Endothelial cell of umbilical vein (primary cell): ENCODE data around the gene GPNMB. TPM values are rescaled to one million over a fixed set of nuclear protein-coding genes. Genes with fewer than 3 reads are reported as not detected.

Experiments
- BruUV-seq: library from RNA; stranded (reverse); fragments of 400-500 nt; replicated peaks from 2 replicates; lab custom pipeline; 2021; lab: Mats Ljungman, UMichigan
- CTCF ChIA-PET: fragments of 300-600, 350-600 bp; sonication (Branson Sonifier 250); formaldehyde crosslinking; loops from one replicate; lab custom pipeline; 2021; ENCODE audit warnings: antibody characterized with exemption, inconsistent platforms; lab: Charles Lee
- POLR2A ChIA-PET: fragments of 300-600, 350-600 bp; sonication (Branson Sonifier 250); formaldehyde crosslinking; loops from one replicate; lab custom pipeline; 2021; ENCODE audit warnings: antibody characterized with exemption, inconsistent platforms; lab: Charles Lee
- DNase-seq: peaks from one replicate; pipeline ENCODE4 v3.0.0-alpha.2; 2011; ENCODE audit warnings: low read depth, low spot score
- FAIRE-seq: peaks from 2 replicates; lab custom pipeline; 2011; peaks lifted over from hg19 to GRCh38; lab: Jason Lieb, UNC
- H2AFZ ChIP-seq: 2 replicates; pipeline ENCODE4 v1.6.0; 2012; ENCODE audit warnings: low read depth, low read length, control low read depth, inconsistent platforms
- H3K27ac ChIP-seq: 2 replicates; pipeline ENCODE4 v1.5.1; 2011; ENCODE audit warnings: low read depth, mild to moderate bottlenecking, control low read depth, low read length, moderate library complexity; ENCODE audit not compliant: insufficient read depth
- H3K27me3 ChIP-seq, 2 experiments: 2 replicates each; pipeline versions ENCODE4 v1.6.0 to v1.6.1; 2011; ENCODE audit warnings: low read length in 2 of 2, mixed read lengths in 1 of 2; ENCODE audit not compliant: control insufficient read depth in 2 of 2, insufficient read depth in 2 of 2
- H3K36me3 ChIP-seq, 2 experiments: 2 replicates in 1 of 2; 3 replicates in 1 of 2; pipeline ENCODE4 v1.5.1; 2011; ENCODE audit warnings: low read length in 2 of 2, mild to moderate bottlenecking in 1 of 2, moderate library complexity in 1 of 2; ENCODE audit not compliant: control insufficient read depth in 2 of 2, insufficient read depth in 2 of 2; ENCODE audit errors: extremely low read depth in 1 of 2
- H3K4me1 ChIP-seq: 3 replicates; pipeline ENCODE4 v1.5.1; 2011; ENCODE audit warnings: mild to moderate bottlenecking, low read length; ENCODE audit not compliant: control insufficient read depth, insufficient read depth; ENCODE audit errors: extremely low read depth
- H3K4me2 ChIP-seq: 2 replicates; pipeline ENCODE4 v1.6.1; 2011; ENCODE audit warnings: low read length, control low read depth, mixed read lengths; ENCODE audit not compliant: insufficient read depth
- H3K4me3 ChIP-seq, 3 experiments: fragments of 200-600 bp in 1 of 3; sonication (generic), shearing (Covaris generic) in 1 of 3; replicated peaks in 1 of 3; 2 replicates each; pipeline ENCODE4 v1.5.1; 2011 to 2016; ENCODE audit warnings: control low read depth in 3 of 3, low read length in 3 of 3, mild to moderate bottlenecking in 2 of 3, inconsistent platforms in 1 of 3, low read depth in 1 of 3, moderate library complexity in 1 of 3; ENCODE audit not compliant: insufficient read depth in 1 of 3
- H3K79me2 ChIP-seq: 2 replicates; pipeline ENCODE4 v1.6.0; 2012; ENCODE audit warnings: low read length, inconsistent platforms; ENCODE audit not compliant: control insufficient read depth, insufficient read depth
- H3K9ac ChIP-seq: replicated peaks from 2 replicates; pipeline ENCODE3; 2011; ENCODE audit warnings: low read length, control low read depth; ENCODE audit not compliant: insufficient read depth; ENCODE audit errors: extremely low read depth
- H3K9me1 ChIP-seq: replicated peaks from 3 replicates; pipeline ENCODE4 v1.6.0; 2011; ENCODE audit warnings: mild to moderate bottlenecking, low read length; ENCODE audit not compliant: control insufficient read depth, insufficient read depth; ENCODE audit errors: extremely low read depth
- H3K9me3 ChIP-seq: replicated peaks from 2 replicates; pipeline ENCODE4 v1.5.1; 2012; ENCODE audit warnings: low read length, inconsistent platforms; ENCODE audit not compliant: control insufficient read depth, insufficient read depth
- H4K20me1 ChIP-seq: replicated peaks from 2 replicates; pipeline ENCODE3; 2011; ENCODE audit warnings: mild to moderate bottlenecking, low read length; ENCODE audit not compliant: control insufficient read depth, insufficient read depth; ENCODE audit errors: extremely low read depth
- CTCF ChIP-seq, 2 donors: IDR thresholded peaks; 1 replicate in 1 of 2; 2 replicates in 1 of 2; pipeline ENCODE4 v1.5.1; 2011; ENCODE audit warnings: low read length in 2 of 2, mild to moderate bottlenecking in 2 of 2, moderate library complexity in 2 of 2, control low read depth in 1 of 2, inconsistent platforms in 1 of 2, low read depth in 1 of 2; ENCODE audit not compliant: insufficient read depth in 1 of 2; ENCODE audit errors: extremely low read depth in 1 of 2
- GATA2 ChIP-seq: IDR thresholded peaks from 2 replicates; pipeline ENCODE4 v1.7.0; 2011; ENCODE audit warnings: low read depth, mild to moderate bottlenecking, moderate library complexity, mixed read lengths, low read length; ENCODE audit not compliant: insufficient read length, insufficient read depth
- JUN ChIP-seq: IDR thresholded peaks from 2 replicates; pipeline ENCODE4 v1.6.1; 2011; ENCODE audit warnings: borderline replicate concordance, low read depth; ENCODE audit not compliant: insufficient read length, insufficient read depth
- MAX ChIP-seq: IDR thresholded peaks from 2 replicates; pipeline ENCODE4 v1.6.1; 2011; ENCODE audit not compliant: insufficient read depth, insufficient read length
- MYC ChIP-seq: IDR thresholded peaks from one replicate; pipeline ENCODE4 v1.6.1; 2011; ENCODE audit warnings: mild to moderate bottlenecking, low read depth, low read length
- POLR2A ChIP-seq: IDR thresholded peaks from 2 replicates; pipeline ENCODE4 v1.6.1; 2012; ENCODE audit warnings: low read depth, mild to moderate bottlenecking, control low read depth, low read length
- POLR2AphosphoS5 ChIP-seq: IDR thresholded peaks from 2 replicates; pipeline ENCODE4 v1.6.1; 2012; ENCODE audit warnings: low read depth, mild to moderate bottlenecking, control low read depth, low read length, moderate library complexity; ENCODE audit not compliant: insufficient read depth
- dilution Hi-C: fragments of 300-500 bp; cut with MboI; formaldehyde crosslinking; loops from one replicate; pipeline ENCODE4 v1.15.0; 2019; ENCODE audit warnings: low sequenced_read_pairs; ENCODE audit not compliant: extremely low pct_ligation_motif_present
- intact Hi-C: fragments of 100-400 bp; cut with micrococcal nuclease; formaldehyde crosslinking; loops from one replicate; pipeline ENCODE4 v1.10.0; 2022
- polyA plus RNA-seq, 4 experiments: library from polyadenylated mRNA; depleted of rRNA in 3 of 4; stranded (reverse) in 3 of 4; unstranded in 1 of 4; fragments of >200 nt; gene quantifications; 2 replicates each; pipeline versions ENCODE4 v1.2.1 to v1.2.3, GENCODE V29; 2011 to 2012; ENCODE audit warnings: missing spikeins in 1 of 4
- total RNA-seq: library from RNA; stranded (reverse); gene quantifications from 2 replicates; pipeline ENCODE4 v1.2.3, GENCODE V29; 2021

Gene GPNMB
- total and polyA plus RNA-seq, 2 donors (not counting 3 experiments of a cell fraction or from before 2014, with no cell fraction given), result 0.29 to 0.33 TPM

- Histone ChIP-seq H4K20me1 (no peaks in the 10 kb centered on the region), H3K4me2 (no peak overlapping the region), H3K9me3 (no peaks in the 10 kb centered on the region), H3K79me2 (no peaks in the 10 kb centered on the region), H3K27me3 (no peaks in the 10 kb centered on the region), H3K4me3 (no peak overlapping the region), H3K9ac (no peak overlapping the region), H2AFZ (no peak overlapping the region), H3K36me3 (no peaks in the 10 kb centered on the region), H3K4me1 (no peaks in the 10 kb centered on the region), H3K9me1 (no peaks in the 10 kb centered on the region), H3K27ac (no peak overlapping the region)
- ChIA-PET CTCF (interaction anchor here (1.2 kb wide), 1 partner anchor 10 kb away, joined by 6 read pairs; no protein-coding TSS in a partner anchor), POLR2A (no interaction called here)
- DNase-seq (no peak), FAIRE-seq (no peak)
- intact Hi-C loops (no loop called here), dilution Hi-C loops (loop anchor here (25.0 kb wide), 1 partner anchor 229 kb away; no protein-coding TSS in a partner anchor)
- no TSS peak for BruUV-seq
- TF ChIP-seq JUN (no peak), CTCF (IDR thresholded peaks at IDR 0.05; ENCODE audit: extremely low read depth in 1 of 2, insufficient read depth in 1 of 2, low read depth in 1 of 2, low read length in 2 of 2) (no peak), POLR2A (no peak), POLR2AphosphoS5 (no peak), MAX (no peak), GATA2 (no peak), MYC (no peak)
These were observed 36.5 kb downstream of the GPNMB start for GRCh38 chr7:23283086-23283485.
